A549 (cell line): ENCODE results near the gene YWHAE. TPM values are rescaled to one million over a fixed set of nuclear protein-coding genes. Genes with fewer than 3 reads are reported as not detected.
"Not testable (repeated sequence)": the region's sequence is repeated elsewhere in the genome, so short reads cannot be mapped to it uniquely, and the experiment has no call there.

Source experiments
- ATAC-seq, 2 experiments: fragments of 200-7000 bp in 1 of 2; fragments of >200 bp in 1 of 2; cut with Nextera tagmentation in 1 of 2; cut with Tn5 transposase in 1 of 2; 3 replicates each; pipeline versions ENCODE4 v1.8.0 to v1.9.1; 2018 to 2020; ENCODE audit warnings: mild to moderate bottlenecking in 1 of 2, moderate library complexity in 1 of 2
- CTCF ChIA-PET: fragments of 300-600 bp; sonication (Branson Sonifier 250); formaldehyde crosslinking; extraction: SDS; loops from one replicate; lab custom pipeline; 2021; ENCODE audit warnings: antibody characterized with exemption, inconsistent platforms; lab: Yijun Ruan, JAX
- POLR2A ChIA-PET: fragments of 350-600 bp; formaldehyde crosslinking; extraction: SDS; loops from one replicate; lab custom pipeline; 2021; ENCODE audit warnings: antibody characterized with exemption, inconsistent platforms; lab: Yijun Ruan, JAX
- DNase-seq, 2 experiments: peaks; one replicate each; pipeline versions ENCODE4 v3.0.0 to v3.0.0-alpha.2; 2011 to 2016; ENCODE audit warnings: low read depth in 1 of 2, low spot score in 1 of 2
- FAIRE-seq: peaks from 2 replicates; lab custom pipeline; 2011; peaks lifted over from hg19 to GRCh38; lab: Jason Lieb, UNC
- H3K27ac ChIP-seq, 2 experiments: fragments of >200 bp; sonication (Bioruptor Twin); formaldehyde crosslinking; 3 replicates each; pipeline ENCODE4 v1.5.1; 2016 to 2017
- H3K4me1 ChIP-seq: fragments of >200 bp; sonication (Bioruptor Twin); formaldehyde crosslinking; 3 replicates; pipeline ENCODE4 v1.6.1; 2016
- H3K4me2 ChIP-seq: fragments of >200 bp; sonication (Bioruptor Twin); formaldehyde crosslinking; 3 replicates; pipeline ENCODE4 v1.6.1; 2016
- H3K4me3 ChIP-seq: fragments of >200 bp; sonication (Bioruptor Twin); formaldehyde crosslinking; 3 replicates; pipeline ENCODE4 v1.5.1; 2016
- H3K9me3 ChIP-seq: fragments of >200 bp; sonication (Bioruptor Twin); formaldehyde crosslinking; 3 replicates; pipeline ENCODE4 v1.6.1; 2016
- EHF ChIP-seq: fragments of 250-450 bp; sonication (Bioruptor Pico); IDR thresholded peaks from 2 replicates; pipeline ENCODE4 v1.5.0; 2020; ENCODE audit warnings: mild to moderate bottlenecking
- FOSB ChIP-seq: fragments of 250-450 bp; sonication (Bioruptor Pico); IDR thresholded peaks from 2 replicates; pipeline ENCODE4 v1.5.0; 2020; ENCODE audit warnings: mild to moderate bottlenecking, moderate library complexity
- FOSL2 ChIP-seq, 2 experiments: fragments of 450-650 bp in 1 of 2; fragments of >200 bp in 1 of 2; sonication (Bioruptor Twin) in 1 of 2; formaldehyde crosslinking; IDR thresholded peaks; 2 replicates each; pipeline versions ENCODE4 v1.5.0 to v1.6.1; 2016 to 2020; ENCODE audit warnings: mild to moderate bottlenecking in 1 of 2, moderate library complexity in 1 of 2
- FOXS1 ChIP-seq: fragments of 250-450 bp; sonication (Bioruptor Pico); IDR thresholded peaks from 2 replicates; pipeline ENCODE4 v1.5.0; 2020; ENCODE audit warnings: mild to moderate bottlenecking, moderate library complexity
- HDAC2 ChIP-seq: fragments of 200-600 bp; sonication (generic); IDR thresholded peaks from 2 replicates; pipeline ENCODE4 v1.6.1; 2016
- KDM5A ChIP-seq: fragments of 200-600 bp; sonication (generic); IDR thresholded peaks from 2 replicates; pipeline ENCODE4 v1.6.1; 2016; ENCODE audit warnings: antibody characterized with exemption, mild to moderate bottlenecking
- MAFK ChIP-seq: fragments of 450-650 bp; IDR thresholded peaks from 2 replicates; pipeline ENCODE4 v1.6.1; 2014; ENCODE audit not compliant: partially characterized antibody
- RCOR1 ChIP-seq: fragments of 150-350 bp; IDR thresholded peaks from 2 replicates; pipeline ENCODE4 v1.6.1; 2014; ENCODE audit warnings: antibody characterized with exemption, low read length, low read depth
- REST ChIP-seq: fragments of 200-600 bp; sonication (generic); IDR thresholded peaks from 2 replicates; pipeline ENCODE4 v1.6.1; 2016; ENCODE audit warnings: antibody characterized with exemption, mild to moderate bottlenecking, moderate library complexity
- RNF2 ChIP-seq: fragments of 200-600 bp; sonication (generic); IDR thresholded peaks from 2 replicates; pipeline ENCODE4 v1.6.1; 2016; ENCODE audit warnings: low read depth, mild to moderate bottlenecking, antibody characterized with exemption, moderate library complexity, borderline replicate concordance
- SREBF2 ChIP-seq: fragments of 450-650 bp; IDR thresholded peaks from 2 replicates; pipeline ENCODE4 v1.6.1; 2014; ENCODE audit warnings: mild to moderate bottlenecking, moderate library complexity
- TP53 ChIP-seq: fragments of 250-450 bp; sonication (Bioruptor Pico); IDR thresholded peaks from 2 replicates; pipeline ENCODE4 v1.5.0; 2021; ENCODE audit warnings: mild to moderate bottlenecking, moderate library complexity
- WGBS: methylation state at CpG from one replicate; pipeline ENCODE4 v1.1.6; 2017; ENCODE audit errors: missing lambda C conversion rate; 5-methylcytosine and 5-hydroxymethylcytosine counted together
- polyA plus RNA-seq, 4 experiments: library from polyadenylated mRNA; depleted of rRNA in 3 of 4; stranded (reverse); fragments of >200 nt; fragmentation: RNase III in 1 of 4; extraction: RNeasy Plus Mini Kit Qiagen cat#74134 plus additional on column Dnase treatment in 1 of 4; gene quantifications; 2 replicates in 3 of 4; 3 replicates in 1 of 4; pipeline ENCODE4 v1.2.3, GENCODE V29; 2011 to 2017
- TF ChIP-seq, protein P1 (sequence below): fragments of 250-450 bp; sonication (Bioruptor Pico); IDR thresholded peaks from 2 replicates; pipeline ENCODE4 v1.5.0; 2021; ENCODE audit warnings: mild to moderate bottlenecking, moderate library complexity, borderline replicate concordance
- TF ChIP-seq, protein P2 (sequence below): fragments of >200 bp; sonication (Bioruptor Twin); formaldehyde crosslinking; IDR thresholded peaks from 3 replicates; pipeline ENCODE4 v1.6.1; 2016
- TF ChIP-seq, protein P3 (sequence below): fragments of >200 bp; sonication (Bioruptor Twin); formaldehyde crosslinking; IDR thresholded peaks from 2 replicates; pipeline ENCODE4 v1.6.1; 2016
- TF ChIP-seq, protein P4 (sequence below): fragments of 250-450 bp; sonication (Bioruptor Pico); IDR thresholded peaks from 2 replicates; pipeline ENCODE4 v1.5.0; 2020; ENCODE audit warnings: low read depth, mild to moderate bottlenecking, moderate library complexity

YWHAE gene
- polyA plus RNA-seq, 2 of the 4 experiments (the other 2 are of a cell fraction): 1,284 to 1,548 TPM

DNA sequence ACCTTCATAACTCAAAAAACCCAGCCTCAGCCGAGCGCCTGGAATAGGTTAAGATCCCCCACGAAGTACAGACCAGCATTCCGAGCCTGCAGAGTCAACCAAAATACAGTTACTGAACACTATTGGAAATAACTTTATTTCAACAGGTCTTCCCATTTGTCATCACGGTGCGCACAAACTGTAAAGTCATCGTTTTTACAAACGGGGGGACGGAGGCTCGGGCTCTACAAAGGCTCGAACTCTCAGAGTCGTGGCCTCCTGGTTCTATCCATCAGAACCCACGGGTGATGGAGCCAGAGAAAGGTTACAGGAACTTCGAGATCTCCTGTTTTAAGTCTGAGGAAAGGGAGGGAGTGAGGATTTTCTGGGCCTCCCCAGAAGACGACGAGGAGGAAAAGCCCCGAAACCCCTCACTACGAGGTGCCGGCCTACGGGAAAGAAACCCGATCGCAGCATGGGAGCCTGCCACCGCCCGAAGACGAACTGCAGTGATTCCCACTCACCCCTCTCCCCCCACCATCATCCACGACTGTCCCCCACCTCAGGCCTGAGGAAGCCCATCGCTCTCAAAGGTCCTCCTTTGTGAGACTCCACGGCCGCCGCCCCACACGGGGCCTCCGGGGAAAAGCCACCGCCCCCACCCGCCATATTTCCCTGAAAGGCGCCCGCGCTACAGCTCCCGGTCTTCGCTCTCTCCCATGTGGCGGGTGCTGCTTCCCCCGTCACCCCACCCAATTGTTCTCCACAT, 917 bp downstream of the YWHAE start (continued):
- TF ChIP-seq REST: no peak
- TF ChIP-seq, protein P1, sequence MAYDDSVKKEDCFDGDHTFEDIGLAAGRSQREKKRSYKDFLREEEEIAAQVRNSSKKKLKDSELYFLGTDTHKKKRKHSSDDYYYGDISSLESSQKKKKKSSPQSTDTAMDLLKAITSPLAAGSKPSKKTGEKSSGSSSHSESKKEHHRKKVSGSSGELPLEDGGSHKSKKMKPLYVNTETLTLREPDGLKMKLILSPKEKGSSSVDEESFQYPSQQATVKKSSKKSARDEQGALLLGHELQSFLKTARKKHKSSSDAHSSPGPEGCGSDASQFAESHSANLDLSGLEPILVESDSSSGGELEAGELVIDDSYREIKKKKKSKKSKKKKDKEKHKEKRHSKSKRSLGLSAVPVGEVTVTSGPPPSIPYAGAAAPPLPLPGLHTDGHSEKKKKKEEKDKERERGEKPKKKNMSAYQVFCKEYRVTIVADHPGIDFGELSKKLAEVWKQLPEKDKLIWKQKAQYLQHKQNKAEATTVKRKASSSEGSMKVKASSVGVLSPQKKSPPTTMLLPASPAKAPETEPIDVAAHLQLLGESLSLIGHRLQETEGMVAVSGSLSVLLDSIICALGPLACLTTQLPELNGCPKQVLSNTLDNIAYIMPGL: no peak
- peak; percentile 94 for TF ChIP-seq MAFK
- no peak for TF ChIP-seq RNF2
- TF ChIP-seq HDAC2: no peak
- TF ChIP-seq FOXS1 (CRISPR knock-in tag): no peak
- TF ChIP-seq EHF: no peak
- no peak for TF ChIP-seq KDM5A
- 0 out of 2 replicates have a peak, but pooled peaks have one; percentile 39 for TF ChIP-seq FOSB (CRISPR knock-in tag)
- TF ChIP-seq, protein P2, sequence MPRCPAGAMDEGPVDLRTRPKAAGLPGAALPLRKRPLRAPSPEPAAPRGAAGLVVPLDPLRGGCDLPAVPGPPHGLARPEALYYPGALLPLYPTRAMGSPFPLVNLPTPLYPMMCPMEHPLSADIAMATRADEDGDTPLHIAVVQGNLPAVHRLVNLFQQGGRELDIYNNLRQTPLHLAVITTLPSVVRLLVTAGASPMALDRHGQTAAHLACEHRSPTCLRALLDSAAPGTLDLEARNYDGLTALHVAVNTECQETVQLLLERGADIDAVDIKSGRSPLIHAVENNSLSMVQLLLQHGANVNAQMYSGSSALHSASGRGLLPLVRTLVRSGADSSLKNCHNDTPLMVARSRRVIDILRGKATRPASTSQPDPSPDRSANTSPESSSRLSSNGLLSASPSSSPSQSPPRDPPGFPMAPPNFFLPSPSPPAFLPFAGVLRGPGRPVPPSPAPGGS: no peak
- TF ChIP-seq, protein P3, sequence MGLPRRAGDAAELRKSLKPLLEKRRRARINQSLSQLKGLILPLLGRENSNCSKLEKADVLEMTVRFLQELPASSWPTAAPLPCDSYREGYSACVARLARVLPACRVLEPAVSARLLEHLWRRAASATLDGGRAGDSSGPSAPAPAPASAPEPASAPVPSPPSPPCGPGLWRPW: no peak
- TF ChIP-seq, protein P4, sequence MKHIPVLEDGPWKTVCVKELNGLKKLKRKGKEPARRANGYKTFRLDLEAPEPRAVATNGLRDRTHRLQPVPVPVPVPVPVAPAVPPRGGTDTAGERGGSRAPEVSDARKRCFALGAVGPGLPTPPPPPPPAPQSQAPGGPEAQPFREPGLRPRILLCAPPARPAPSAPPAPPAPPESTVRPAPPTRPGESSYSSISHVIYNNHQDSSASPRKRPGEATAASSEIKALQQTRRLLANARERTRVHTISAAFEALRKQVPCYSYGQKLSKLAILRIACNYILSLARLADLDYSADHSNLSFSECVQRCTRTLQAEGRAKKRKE: no peak
- no peak for TF ChIP-seq SREBF2

DNA sequence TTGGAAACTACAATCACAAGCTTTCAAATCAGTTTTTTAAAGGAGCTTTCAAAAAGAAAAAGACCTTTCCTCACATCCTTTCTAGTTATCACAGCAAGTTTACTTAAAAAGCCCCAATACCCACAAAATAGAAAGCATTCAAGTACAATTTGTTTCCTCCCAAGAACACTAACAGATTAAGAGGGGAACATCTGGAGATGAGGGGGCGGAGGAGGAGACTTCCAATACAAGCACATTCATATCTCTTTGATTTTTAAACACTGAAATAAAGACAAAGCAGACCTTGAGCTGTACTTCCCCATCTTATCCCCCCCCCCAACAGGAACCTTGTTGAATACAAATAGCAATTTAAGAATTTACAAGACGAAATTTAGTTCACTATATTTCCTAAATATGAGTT, 2.0 kb downstream of the YWHAE start:
- CTCF ChIA-PET: interaction anchor here (1.6 to 3.2 kb wide), 3 partner anchors 26 to 232 kb away, joined by 5 to 24 read pairs (median 12); no protein-coding TSS in a partner anchor
- peak overlapping the region; percentile 94 to 98; a peak in 5 of 6 replicates for H3K27ac ChIP-seq
- no peak for DNase-seq
- H3K4me1 ChIP-seq: peaks cover 39% of the 10 kb centered on the region
- no peak for FAIRE-seq
- peak overlapping the region; percentile 84 for H3K4me3 ChIP-seq
- no peak for TF ChIP-seq FOSL2 (IDR thresholded peaks at IDR 0.05)
- no peak for TF ChIP-seq FOSL2 (CRISPR knock-in tag; IDR thresholded peaks at IDR 0.05)
- TF ChIP-seq TP53 (CRISPR knock-in tag): 0 out of 2 replicates have a peak, but pooled peaks have one; percentile 41
- no peak for TF ChIP-seq RCOR1
- peak overlapping the region; percentile 93 for H3K4me2 ChIP-seq
- POLR2A ChIA-PET: interaction anchor here (0.6 kb wide), 1 partner anchor 130 kb away, joined by 3 read pairs; no protein-coding TSS in a partner anchor
- no peaks in the 10 kb centered on the region for H3K9me3 ChIP-seq
- ATAC-seq: no peak
- WGBS: 39% methylated on average over 2 of the region's 2 CpGs

GRCh38 chr17:1395876-1396665, 4.0 kb downstream of the YWHAE start:
- not testable (repeated sequence) for FAIRE-seq, H3K4me3 ChIP-seq, H3K27ac ChIP-seq, H3K9me3 ChIP-seq, H3K4me2 ChIP-seq, DNase-seq, ATAC-seq
- ChIA-PET CTCF (interaction anchor here (0.5 to 3.2 kb wide), 7 partner anchors 9 to 338 kb away, joined by 3 to 24 read pairs (median 5); no protein-coding TSS in a partner anchor), POLR2A (interaction anchor here (1.3 kb wide), 1 partner anchor 10 kb away, joined by 3 read pairs; no protein-coding TSS in a partner anchor)
- H3K4me1 ChIP-seq: peaks cover 59% of the 10 kb centered on the region
- WGBS: 93% methylated on average over 26 of the region's 26 CpGs
